GM04503 (cell line): ENCODE results near the gene RTN4R.

Source experiments
- DNase-seq: peaks from one replicate; pipeline ENCODE4 v3.0.0-alpha.2; 2012; ENCODE audit warnings: low read depth

RTN4R gene

GRCh38 chr22:20257212-20258020 lies 10.7 kb downstream of the RTN4R start:
- DNase-seq, result no peak

GRCh38 chr22:20256551-20257211 lies 11.4 kb downstream of the RTN4R start:
- DNase-seq, result no peak

GRCh38 chr22:20256027-20256426 lies 12.1 kb downstream of the RTN4R start:
- DNase-seq, result no peak

DNA sequence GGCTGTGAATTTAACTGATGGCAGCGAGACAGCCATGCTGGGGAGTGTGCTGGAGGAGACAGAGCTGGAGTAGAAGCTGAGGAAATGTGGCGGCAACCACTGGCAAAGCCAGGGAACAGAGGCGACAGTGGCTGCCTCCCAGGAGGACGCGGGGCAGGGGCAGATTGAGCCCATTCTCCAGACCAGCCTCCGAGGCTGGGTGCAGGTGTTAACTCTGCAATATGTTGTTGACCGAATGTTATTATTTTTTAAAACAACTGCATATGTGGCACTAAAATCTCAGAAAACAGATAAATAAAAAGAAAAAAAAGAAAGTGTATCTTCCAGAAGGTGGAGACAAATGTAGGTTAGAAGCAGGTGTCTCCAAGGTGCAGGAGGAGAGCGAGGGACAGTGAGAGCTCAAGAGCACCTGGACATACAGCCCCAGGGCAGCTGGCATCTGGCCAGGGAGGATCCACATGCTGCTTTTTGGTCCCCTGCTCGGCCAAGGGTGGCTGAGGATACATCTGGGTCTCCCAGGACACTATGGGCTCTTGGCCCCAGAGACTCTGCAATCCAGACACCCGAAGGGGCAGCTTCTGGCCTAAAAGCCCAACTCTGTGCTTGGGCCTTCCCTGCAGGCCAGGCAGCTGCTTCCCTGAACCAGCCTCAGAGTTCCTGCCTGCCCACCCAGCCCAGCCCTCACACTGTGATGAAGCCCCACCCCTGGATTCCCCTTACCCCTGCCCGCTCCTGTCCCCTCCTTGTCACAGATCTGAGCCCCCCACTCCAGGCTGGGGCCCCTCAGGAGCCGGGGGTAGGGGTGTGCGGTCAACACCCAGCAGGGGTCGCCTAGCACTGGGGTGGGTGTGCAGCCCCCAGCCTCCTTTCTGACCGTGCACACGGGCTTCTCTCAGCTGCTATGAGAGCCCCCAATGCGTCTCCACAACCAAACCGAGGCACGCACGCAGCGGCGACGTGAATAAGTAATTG lies 12.9 kb downstream of the RTN4R start:
- DNase-seq, result no peak

- no peak for DNase-seq
These were observed 15.0 kb downstream of the RTN4R start for GRCh38 chr22:20253161-20253560.

DNA sequence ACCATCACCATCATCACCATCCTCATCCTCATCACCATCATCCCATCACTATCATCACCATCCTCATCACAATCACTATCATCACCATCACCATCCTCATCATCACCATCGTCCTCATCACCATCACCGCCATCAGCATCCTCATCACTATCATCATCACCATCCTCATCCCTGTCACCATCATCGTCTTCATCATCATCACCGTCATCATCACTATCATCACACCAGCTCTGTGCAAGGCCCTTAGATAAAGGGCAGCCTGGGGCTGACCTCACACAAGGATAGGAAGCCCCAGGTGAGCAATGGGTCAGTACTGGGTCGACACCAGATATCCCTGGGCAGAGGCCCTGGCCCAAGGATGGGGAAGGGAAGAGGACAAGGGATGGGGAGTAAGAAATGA lies 16.1 kb downstream of the RTN4R start:
- DNase-seq, result no peak

DNA sequence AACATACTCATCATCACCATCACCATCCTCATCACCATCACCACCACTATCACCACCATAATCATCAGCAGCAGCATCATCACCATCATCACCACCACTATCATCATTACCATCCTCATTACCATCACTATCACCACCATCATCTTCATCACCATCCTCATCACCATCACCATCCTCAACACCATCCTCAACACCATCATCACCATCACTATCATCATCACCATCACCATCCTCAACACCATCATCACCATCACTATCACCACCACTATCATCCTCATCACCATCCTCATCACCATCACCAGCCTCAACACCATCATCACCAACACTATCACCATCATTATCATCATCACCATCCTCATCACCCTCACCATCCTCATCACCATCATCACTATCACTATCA lies 16.6 kb downstream of the RTN4R start:
- no peak for DNase-seq

DNA sequence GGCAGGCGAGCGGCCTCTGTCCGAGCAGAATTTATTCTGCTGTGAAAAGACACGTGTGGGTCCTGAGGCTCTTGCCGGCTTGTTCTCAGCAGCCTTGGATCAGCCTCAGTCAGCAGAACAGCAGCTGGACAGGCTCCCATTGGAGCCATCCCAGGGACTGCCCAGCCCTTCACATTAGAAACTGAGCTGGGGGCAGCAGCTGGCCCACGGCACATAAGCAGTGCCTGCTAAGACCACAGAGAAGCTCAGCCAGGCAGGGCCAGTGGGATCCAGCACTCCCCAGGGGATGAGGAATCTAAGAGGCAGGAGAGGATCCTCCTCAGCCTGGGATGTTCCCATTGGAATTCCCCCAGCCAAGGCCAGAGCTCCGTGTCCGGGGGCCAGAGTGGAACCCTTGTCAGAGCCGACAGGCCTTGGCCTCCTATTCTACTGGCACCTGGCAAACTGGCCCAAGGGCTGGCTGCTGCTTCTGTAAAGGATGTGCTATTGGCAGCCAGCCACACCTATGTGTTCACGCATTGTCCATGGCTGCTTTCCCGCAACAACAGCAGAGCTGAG lies 18.2 kb downstream of the RTN4R start:
- DNase-seq, result no peak

DNA sequence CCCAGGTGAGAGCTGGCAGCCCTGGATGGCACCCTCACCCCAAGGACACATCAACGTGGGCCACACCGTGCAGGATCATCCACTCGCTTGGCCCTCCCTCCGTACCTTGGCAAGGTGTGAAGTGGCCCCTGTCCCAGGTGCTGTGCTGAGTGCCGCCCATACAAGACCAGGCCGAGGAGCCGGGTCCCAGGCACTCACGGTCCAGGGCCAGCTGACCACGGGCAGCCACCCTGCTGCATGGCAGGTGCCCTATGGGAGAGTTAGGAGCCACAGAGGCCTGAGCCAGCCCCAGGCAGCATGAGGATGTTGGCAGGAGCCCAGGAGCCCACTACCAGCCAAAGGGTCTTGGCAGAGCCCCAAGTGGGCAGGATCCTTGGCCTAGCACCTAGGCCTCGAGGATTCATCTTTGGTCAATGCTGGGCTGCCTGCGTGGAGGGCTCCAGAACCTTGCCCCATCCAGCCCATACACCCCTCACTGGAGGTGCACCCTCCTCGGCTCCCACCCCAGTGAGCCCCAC lies 19.6 kb downstream of the RTN4R start:
- DNase-seq, result no peak

- DNase-seq, result no peak
These were observed 20.4 kb downstream of the RTN4R start for GRCh38 chr22:20247608-20248171.

DNA sequence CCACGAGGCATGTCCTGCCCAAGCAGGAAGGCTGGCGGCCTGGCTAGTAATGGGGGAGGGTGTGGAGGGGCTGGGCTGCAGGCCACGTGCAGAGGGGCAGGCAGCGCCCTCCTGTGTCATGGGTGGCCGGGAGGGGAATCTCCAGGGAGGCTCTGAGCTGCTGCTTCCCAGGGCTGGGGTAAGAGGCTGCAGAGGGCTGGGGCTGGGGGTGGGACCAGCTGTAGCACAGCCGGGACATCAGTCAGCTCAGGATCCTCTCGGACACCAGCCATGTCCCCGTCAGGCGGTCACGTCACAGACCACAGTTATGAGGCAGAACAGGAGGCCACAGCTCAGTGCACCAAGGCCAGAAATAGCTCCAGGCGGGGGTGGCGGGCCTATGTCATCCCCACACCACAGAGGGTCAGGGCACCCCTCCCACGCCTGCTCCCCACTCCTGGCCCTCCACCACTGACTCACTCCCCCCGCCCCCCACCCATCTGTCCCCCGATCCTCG lies 21.1 kb downstream of the RTN4R start:
- DNase-seq, result peak; percentile 18

DNA sequence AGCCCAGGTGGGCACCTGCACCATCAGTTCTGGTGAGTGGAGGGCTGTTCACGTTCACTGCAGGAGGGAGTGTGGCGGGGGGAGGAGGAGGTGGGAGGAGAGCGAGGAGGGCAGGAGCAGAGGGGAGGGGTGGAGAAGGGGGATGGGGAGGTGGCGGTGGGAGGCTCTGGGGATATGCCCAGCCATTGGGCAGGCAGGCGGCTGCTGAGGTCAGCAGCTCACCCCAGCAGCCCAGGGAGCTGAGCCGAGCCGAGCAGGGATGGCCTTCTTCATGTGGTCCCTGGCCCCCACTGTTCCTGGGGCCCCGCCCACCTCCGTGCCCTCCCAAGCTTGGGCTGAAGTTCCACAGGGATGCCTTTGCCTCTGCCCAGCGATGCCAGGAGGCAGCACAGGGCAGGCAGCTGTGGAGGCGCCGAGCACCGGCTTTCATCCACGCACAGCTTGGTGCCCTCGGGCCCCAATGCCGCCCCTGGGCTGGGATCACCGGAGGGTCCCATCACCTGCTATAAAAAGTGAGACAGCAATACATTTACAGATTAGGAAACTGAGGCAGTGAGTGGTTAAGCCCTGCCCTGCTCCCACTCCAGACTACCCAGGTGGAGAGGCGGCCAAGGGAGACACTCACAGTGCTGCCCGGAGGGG lies 21.6 kb downstream of the RTN4R start:
- no peak for DNase-seq

- no peak for DNase-seq
These were observed 22.3 kb downstream of the RTN4R start for GRCh38 chr22:20245577-20246367.

DNA sequence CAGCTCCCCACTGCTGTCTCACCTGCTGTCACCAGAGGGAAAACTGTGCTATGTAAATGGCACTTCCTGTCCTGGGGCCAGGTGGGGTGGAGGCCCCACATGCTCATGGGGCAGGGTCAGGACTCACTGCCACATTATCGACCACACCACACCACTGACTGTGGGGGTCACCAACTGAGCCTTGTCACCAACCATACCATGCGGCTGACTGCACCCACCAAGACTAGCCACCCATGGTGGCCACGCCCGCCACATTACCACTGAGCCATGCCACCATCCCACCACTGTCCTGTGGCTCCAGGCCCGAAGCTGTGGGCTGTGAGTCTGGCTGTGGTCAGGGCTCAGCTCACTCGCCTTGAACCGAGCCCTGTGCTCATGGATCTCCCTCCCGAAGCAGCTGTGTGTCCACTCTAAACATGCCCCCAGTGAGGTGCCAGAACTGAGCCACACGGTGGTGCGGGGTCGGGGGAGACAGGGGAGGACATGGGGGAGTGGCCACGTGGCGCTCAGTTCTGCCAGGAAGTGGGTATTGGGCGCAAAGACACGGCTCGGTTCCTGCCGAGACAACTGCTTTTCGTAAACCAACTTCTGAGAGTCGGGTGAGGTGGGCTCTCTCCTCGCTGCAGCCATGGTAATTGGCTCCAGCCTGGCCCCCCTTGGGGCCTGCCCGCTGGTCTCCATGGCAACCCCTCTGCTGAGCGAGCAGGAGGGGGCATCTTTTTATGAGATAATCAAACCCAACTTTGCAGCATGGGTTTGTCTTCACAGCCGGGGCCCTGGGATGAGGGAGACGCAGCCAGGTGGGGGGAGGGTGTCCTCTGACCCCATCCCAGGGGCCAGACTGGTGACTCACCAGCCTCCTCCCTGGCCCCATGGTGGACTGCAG lies 23.2 kb downstream of the RTN4R start:
- no peak for DNase-seq

- DNase-seq, result no peak
These were observed 23.9 kb downstream of the RTN4R start for GRCh38 chr22:20244250-20244648.

DNA sequence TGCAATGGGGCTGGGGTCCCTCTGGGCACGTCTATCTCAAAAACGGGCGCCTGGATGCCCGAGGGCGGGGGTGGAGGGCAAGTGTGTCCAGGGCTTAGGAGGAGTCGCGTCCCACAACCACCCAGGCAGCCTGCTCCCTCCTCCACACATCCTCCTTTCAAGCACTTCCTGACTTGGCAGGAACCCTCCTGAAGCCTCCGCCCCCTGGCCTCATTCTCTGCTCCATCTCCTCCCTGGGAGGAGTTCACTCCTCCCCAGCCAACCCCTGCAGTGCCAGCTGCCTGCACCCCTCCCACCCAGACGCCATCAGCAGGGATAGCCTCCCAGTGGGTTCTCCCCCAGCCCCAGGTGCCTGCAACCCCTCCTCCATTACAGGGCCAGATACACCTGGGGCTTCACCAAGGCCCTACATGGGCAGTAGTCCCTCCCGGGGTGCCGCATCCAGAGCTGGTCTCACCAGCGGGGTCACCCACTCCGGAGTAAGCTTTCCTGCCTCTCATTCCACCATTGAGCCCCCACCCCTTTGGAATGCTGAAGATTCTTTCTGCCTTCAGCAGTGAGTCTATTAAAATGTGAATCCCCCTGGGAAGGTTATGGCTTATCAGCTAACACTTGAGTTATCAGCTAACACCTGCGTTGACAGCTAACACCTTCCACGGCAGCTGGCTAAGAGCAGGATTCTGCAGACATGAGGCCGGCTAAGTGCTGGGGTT lies 24.4 kb downstream of the RTN4R start:
- DNase-seq, result peak; percentile 34

DNA sequence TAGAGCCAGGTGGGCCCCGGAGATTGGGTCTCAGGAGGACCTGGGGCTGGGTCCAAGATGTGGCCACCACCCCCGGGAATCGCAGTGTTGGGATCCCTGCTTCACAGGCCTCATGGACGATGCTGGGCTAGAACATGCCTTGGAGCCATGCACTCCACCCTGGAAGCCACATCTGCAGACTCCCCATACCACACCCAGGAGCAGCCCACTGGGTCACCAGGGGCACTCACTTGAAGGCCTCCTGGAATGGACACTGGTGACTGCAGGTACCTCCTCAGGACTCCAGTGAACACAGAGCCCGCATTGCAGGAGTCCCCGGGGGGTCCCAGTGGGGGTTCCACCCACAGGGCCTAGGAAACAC lies 25.0 kb downstream of the RTN4R start:
- no peak for DNase-seq

DNA sequence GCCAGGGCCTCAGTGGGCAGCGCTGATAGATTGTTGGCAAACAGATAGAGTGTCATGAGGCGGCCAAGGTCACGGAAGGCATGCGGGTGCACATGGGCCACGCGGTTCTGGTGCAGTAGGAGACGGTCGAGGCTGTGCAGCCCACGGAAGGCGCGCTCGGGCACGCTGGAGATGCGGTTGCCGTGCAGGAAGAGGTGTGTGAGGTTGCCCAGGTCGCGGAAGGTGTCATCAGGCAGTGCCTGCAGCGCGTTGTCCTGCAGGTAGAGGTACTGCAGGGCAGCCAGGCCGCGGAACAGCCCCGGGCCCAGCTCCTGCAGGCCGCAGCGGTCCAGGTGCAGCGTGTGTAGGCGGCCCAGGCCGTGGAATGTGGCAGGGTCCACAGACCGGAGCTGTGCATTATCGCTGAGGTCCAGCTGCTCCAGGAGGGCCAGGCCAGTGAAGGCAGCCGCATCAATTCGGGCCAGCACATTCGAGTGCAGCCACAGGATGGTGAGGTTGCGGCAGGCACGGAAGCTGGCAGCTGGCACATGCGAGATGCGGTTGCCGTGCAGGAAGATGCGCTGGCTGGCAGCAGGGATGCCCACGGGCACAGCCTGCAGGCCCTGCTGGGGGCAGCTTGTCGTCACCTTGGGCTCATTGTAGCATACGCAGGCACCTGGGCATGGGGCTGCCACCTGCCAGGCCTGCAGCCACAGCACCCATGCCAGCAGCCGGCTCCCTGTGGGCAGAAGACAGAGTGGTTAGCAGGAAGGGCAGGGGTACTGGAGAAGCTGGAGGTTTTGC lies 25.5 kb downstream of the RTN4R start:
- DNase-seq, result no peak
